Upper lobe of left lung (tissue), 4 donors: ENCODE results near the gene ZSCAN16.

ENCODE experiments used
- EP300 ChIP-seq, 4 donors: sonication (generic); formaldehyde crosslinking; IDR thresholded peaks; one replicate each; pipeline ENCODE4 v1.5.1; 2017; ENCODE audit warnings: antibody characterized with exemption in 4 of 4, control low read depth in 2 of 4
- POLR2A ChIP-seq, 4 donors: fragments of 450-650 bp; IDR thresholded peaks; one replicate each; pipeline ENCODE4 v1.5.1; 2016 to 2017; ENCODE audit warnings: antibody characterized with exemption in 4 of 4, mild to moderate bottlenecking in 2 of 4
- TF ChIP-seq, protein P1 (sequence below), 6 experiments: fragments of 450-650 bp in 4 of 6; fragments of 200-600 bp in 2 of 6; sonication (generic) in 2 of 6; IDR thresholded peaks; one replicate each; pipeline ENCODE4 v1.5.1; 2016 to 2019; ENCODE audit warnings: antibody characterized with exemption in 6 of 6

- TF ChIP-seq, protein P1, sequence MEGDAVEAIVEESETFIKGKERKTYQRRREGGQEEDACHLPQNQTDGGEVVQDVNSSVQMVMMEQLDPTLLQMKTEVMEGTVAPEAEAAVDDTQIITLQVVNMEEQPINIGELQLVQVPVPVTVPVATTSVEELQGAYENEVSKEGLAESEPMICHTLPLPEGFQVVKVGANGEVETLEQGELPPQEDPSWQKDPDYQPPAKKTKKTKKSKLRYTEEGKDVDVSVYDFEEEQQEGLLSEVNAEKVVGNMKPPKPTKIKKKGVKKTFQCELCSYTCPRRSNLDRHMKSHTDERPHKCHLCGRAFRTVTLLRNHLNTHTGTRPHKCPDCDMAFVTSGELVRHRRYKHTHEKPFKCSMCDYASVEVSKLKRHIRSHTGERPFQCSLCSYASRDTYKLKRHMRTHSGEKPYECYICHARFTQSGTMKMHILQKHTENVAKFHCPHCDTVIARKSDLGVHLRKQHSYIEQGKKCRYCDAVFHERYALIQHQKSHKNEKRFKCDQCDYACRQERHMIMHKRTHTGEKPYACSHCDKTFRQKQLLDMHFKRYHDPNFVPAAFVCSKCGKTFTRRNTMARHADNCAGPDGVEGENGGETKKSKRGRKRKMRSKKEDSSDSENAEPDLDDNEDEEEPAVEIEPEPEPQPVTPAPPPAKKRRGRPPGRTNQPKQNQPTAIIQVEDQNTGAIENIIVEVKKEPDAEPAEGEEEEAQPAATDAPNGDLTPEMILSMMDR (IDR thresholded peaks at IDR 0.05), result no peak
- TF ChIP-seq POLR2A (IDR thresholded peaks at IDR 0.05) (no peak), EP300 (IDR thresholded peaks at IDR 0.05) (no peak)
These were observed 41.2 kb downstream of the ZSCAN16 start for GRCh38 chr6:28165563-28165962.
